Heart left ventricle (tissue), 13 donors: ENCODE data around the gene C22orf42.

Experiments used
- POLR2A ChIP-seq, 2 donors: fragments of 450-650 bp; IDR thresholded peaks; one replicate each; pipeline ENCODE4 v1.6.1; 2017; ENCODE audit warnings: antibody characterized with exemption in 2 of 2, mild to moderate bottlenecking in 2 of 2, moderate library complexity in 2 of 2
- TF ChIP-seq, protein P1 (sequence below), 12 donors: fragments of 200-600 bp; sonication (generic) in 4 of 12; IDR thresholded peaks; one replicate each; pipeline versions ENCODE4 v1.5.0 to v1.8.0; 2018 to 2022; ENCODE audit warnings: antibody characterized with exemption in 12 of 12, mild to moderate bottlenecking in 5 of 12
- donor health status: ischemic (EF 13 %, LVEDD 7.1; RV severe dilation, severe dysfunction).
- donor health status: DM: no; HTN: yes; CAD: no.
- donor health status: DM: no; HTN: no; CAD: no.
- donor health status: ischemic (EF 25% LVEDD 6.9; RV normal size, moderate dysfunction).
- donor health status: ischemic (EF 25% LVEDD 5.7; RV mildly dilated, moderate dysfunction).
- donor health status: ischemic (EF 35%, LVEDD 5.7; RV mildly dilated, moderate dysfunction).
- donor health status: nonischemic (EF 11% LVEDD 7.7; RV severe dilation, severe dysfunction).
- donor health status: DM: yes; HTN: yes; CAD: no.
- donor health status: PGD.
- donor health status: ischemic (EF 29% LVEDD 5.4; RV normal size, mild dysfunction).
- donor health status: nonischemic (EF 23%, LVEDD 6.1; RV moderate dilation, normal function).

DNA sequence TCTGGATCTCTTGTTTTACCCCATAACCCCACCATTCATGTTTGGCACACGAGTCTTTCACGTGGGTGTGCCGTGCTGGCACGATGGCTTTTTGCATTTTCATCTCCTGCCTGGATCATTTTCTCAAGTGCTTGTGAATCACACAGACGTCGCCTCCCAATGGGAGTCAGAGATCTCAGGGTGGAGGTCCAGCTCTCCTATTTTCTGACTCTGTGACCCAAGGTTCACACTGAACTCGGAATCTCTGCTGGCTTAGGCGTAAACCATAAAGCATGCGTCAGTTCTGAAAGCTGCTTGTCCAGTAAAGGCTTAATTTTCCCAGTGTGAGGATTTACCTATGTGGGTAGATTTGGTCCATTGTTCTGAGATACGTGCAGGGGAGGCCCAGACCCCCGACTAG lies 16.0 kb upstream of the C22orf42 start:
- TF ChIP-seq, protein P1, sequence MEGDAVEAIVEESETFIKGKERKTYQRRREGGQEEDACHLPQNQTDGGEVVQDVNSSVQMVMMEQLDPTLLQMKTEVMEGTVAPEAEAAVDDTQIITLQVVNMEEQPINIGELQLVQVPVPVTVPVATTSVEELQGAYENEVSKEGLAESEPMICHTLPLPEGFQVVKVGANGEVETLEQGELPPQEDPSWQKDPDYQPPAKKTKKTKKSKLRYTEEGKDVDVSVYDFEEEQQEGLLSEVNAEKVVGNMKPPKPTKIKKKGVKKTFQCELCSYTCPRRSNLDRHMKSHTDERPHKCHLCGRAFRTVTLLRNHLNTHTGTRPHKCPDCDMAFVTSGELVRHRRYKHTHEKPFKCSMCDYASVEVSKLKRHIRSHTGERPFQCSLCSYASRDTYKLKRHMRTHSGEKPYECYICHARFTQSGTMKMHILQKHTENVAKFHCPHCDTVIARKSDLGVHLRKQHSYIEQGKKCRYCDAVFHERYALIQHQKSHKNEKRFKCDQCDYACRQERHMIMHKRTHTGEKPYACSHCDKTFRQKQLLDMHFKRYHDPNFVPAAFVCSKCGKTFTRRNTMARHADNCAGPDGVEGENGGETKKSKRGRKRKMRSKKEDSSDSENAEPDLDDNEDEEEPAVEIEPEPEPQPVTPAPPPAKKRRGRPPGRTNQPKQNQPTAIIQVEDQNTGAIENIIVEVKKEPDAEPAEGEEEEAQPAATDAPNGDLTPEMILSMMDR (IDR thresholded peaks at IDR 0.05), result no peak
- TF ChIP-seq POLR2A (IDR thresholded peaks at IDR 0.05), result no peak
